Stimulated activated CD4-positive, alpha-beta T cell treated with anti-CD3 and anti-CD28 coated beads, Interleukin-4, amount 100 ng/mL, for 1 hour (primary cell): ENCODE measurements around the gene PPM1E.
"Not testable (repeated sequence)": the region's sequence is repeated elsewhere in the genome, so short reads cannot be mapped to it uniquely, and the experiment has no call there.

Experiments used
- DNase-seq: peaks from one replicate; pipeline ENCODE4 v3.0.0-alpha.2; 2020

PPM1E gene

GRCh38 chr17:58850106-58850505 is 94.5 kb downstream of the PPM1E start:
- not testable (repeated sequence) for DNase-seq

GRCh38 chr17:58865301-58865700 is 109.6 kb downstream of the PPM1E start:
- DNase-seq, result no peak

- DNase-seq, result no peak
Measured at GRCh38 chr17:58870747-58871146, 115.1 kb downstream of the PPM1E start.

GRCh38 chr17:58873926-58874325 is 118.3 kb downstream of the PPM1E start:
- DNase-seq, result no peak

GRCh38 chr17:58875261-58875660 is 119.6 kb downstream of the PPM1E start:
- no peak for DNase-seq

GRCh38 chr17:58884161-58884560 is 128.5 kb downstream of the PPM1E start:
- DNase-seq, result no peak

GRCh38 chr17:58886514-58886913 is 130.9 kb downstream of the PPM1E start:
- no peak for DNase-seq

GRCh38 chr17:58889928-58890327 is 134.3 kb downstream of the PPM1E start:
- DNase-seq, result no peak

- no peak for DNase-seq
Measured at GRCh38 chr17:58899191-58899590, 143.5 kb downstream of the PPM1E start.

- DNase-seq, result no peak
Measured at GRCh38 chr17:58902322-58902721, 146.7 kb downstream of the PPM1E start.

GRCh38 chr17:58911741-58912343 is 156.2 kb downstream of the PPM1E start:
- DNase-seq, result no peak

- DNase-seq, result no peak
Measured at GRCh38 chr17:58913552-58913951, 157.9 kb downstream of the PPM1E start.

GRCh38 chr17:58913971-58914769 is 158.5 kb downstream of the PPM1E start:
- DNase-seq, result no peak

GRCh38 chr17:58917228-58917627 is 161.6 kb downstream of the PPM1E start:
- DNase-seq, result no peak

GRCh38 chr17:58918072-58918471 is 162.4 kb downstream of the PPM1E start:
- no peak for DNase-seq

GRCh38 chr17:58918884-58919283 is 163.2 kb downstream of the PPM1E start:
- no peak for DNase-seq

GRCh38 chr17:58920773-58921172 is 165.1 kb downstream of the PPM1E start:
- DNase-seq, result no peak

GRCh38 chr17:58932956-58933355 is 177.3 kb downstream of the PPM1E start:
- DNase-seq, result no peak

- DNase-seq, result no peak
Measured at GRCh38 chr17:58936295-58936694, 180.6 kb downstream of the PPM1E start.

- DNase-seq, result no peak
Measured at GRCh38 chr17:58944166-58944565, 188.5 kb downstream of the PPM1E start.

GRCh38 chr17:58947411-58947810 is 191.8 kb downstream of the PPM1E start:
- DNase-seq, result no peak

GRCh38 chr17:58947824-58948223 is 192.2 kb downstream of the PPM1E start:
- DNase-seq, result no peak

- DNase-seq, result not testable (repeated sequence)
Measured at GRCh38 chr17:58954358-58954757, 198.7 kb downstream of the PPM1E start.

GRCh38 chr17:58956997-58957724 is 201.5 kb downstream of the PPM1E start:
- DNase-seq, result no peak
